GM18867 (cell line): Measurements from ENCODE around the gene ATP8A2.

Source experiments
- ATAC-seq: cut with Tn5 transposase; IDR thresholded peaks from one replicate; pipeline ENCODE4 v1.9.1; 2021; ENCODE audit warnings: mild to moderate bottlenecking, moderate library complexity; ENCODE audit not compliant: unreplicated experiment

Gene ATP8A2

GRCh38 chr13:25679936-25680335 lies 308.2 kb downstream of the ATP8A2 start:
- no peak for ATAC-seq

GRCh38 chr13:25682276-25682675 lies 310.5 kb downstream of the ATP8A2 start:
- ATAC-seq, result no peak

GRCh38 chr13:25683056-25683455 lies 311.3 kb downstream of the ATP8A2 start:
- ATAC-seq, result no peak

- no peak for ATAC-seq
Observed at GRCh38 chr13:25683662-25684370, 312.0 kb downstream of the ATP8A2 start.

GRCh38 chr13:25684491-25684890 lies 312.7 kb downstream of the ATP8A2 start:
- ATAC-seq, result no peak

GRCh38 chr13:25686831-25687470 lies 315.2 kb downstream of the ATP8A2 start:
- no peak for ATAC-seq

- ATAC-seq, result no peak
Observed at GRCh38 chr13:25687471-25688225, 315.9 kb downstream of the ATP8A2 start.

GRCh38 chr13:25688536-25688935 lies 316.8 kb downstream of the ATP8A2 start:
- ATAC-seq, result no peak

GRCh38 chr13:25689539-25689938 lies 317.8 kb downstream of the ATP8A2 start:
- ATAC-seq, result no peak

- ATAC-seq, result no peak
Observed at GRCh38 chr13:25690582-25690981, 318.8 kb downstream of the ATP8A2 start.

GRCh38 chr13:25691654-25692053 lies 319.9 kb downstream of the ATP8A2 start:
- ATAC-seq, result no peak

- ATAC-seq, result no peak
Observed at GRCh38 chr13:25692099-25692498, 320.3 kb downstream of the ATP8A2 start.

- no peak for ATAC-seq
Observed at GRCh38 chr13:25699056-25699455, 327.3 kb downstream of the ATP8A2 start.

- ATAC-seq, result no peak
Observed at GRCh38 chr13:25699600-25699999, 327.8 kb downstream of the ATP8A2 start.

- no peak for ATAC-seq
Observed at GRCh38 chr13:25701304-25701703, 329.5 kb downstream of the ATP8A2 start.

GRCh38 chr13:25702386-25702785 lies 330.6 kb downstream of the ATP8A2 start:
- ATAC-seq, result no peak

- ATAC-seq, result no peak
Observed at GRCh38 chr13:25707726-25708125, 336.0 kb downstream of the ATP8A2 start.

- no peak for ATAC-seq
Observed at GRCh38 chr13:25708268-25708667, 336.5 kb downstream of the ATP8A2 start.

GRCh38 chr13:25709088-25709487 lies 337.3 kb downstream of the ATP8A2 start:
- ATAC-seq, result no peak

GRCh38 chr13:25715760-25716159 lies 344.0 kb downstream of the ATP8A2 start:
- ATAC-seq, result no peak

- ATAC-seq, result no peak
Observed at GRCh38 chr13:25717666-25718197, 346.0 kb downstream of the ATP8A2 start.

- no peak for ATAC-seq
Observed at GRCh38 chr13:25719666-25720065, 347.9 kb downstream of the ATP8A2 start.
